Panc1 (cell line): ENCODE data around the gene UMAD1. TPM values are rescaled to one million over a fixed set of nuclear protein-coding genes. Genes with fewer than 3 reads are reported as not detected.

Experiments
- ATAC-seq: fragments of 200-7000 bp; cut with Tn5 transposase; 2 replicates; pipeline ENCODE4 v1.9.1; 2020; ENCODE audit warnings: mild to moderate bottlenecking, moderate library complexity
- BruUV-seq: library from RNA; stranded (reverse); fragments of 400-500 nt; replicated peaks from 2 replicates; lab custom pipeline; 2021; lab: Mats Ljungman, UMichigan
- CTCF ChIA-PET: fragments of 300-600 bp; sonication (Branson Sonifier 250); formaldehyde crosslinking; loops from one replicate; lab custom pipeline; 2022; ENCODE audit warnings: antibody characterized with exemption; lab: Charles Lee
- POLR2A ChIA-PET: fragments of 300-600 bp; sonication (Branson Sonifier 250); formaldehyde crosslinking; loops from one replicate; lab custom pipeline; 2022; ENCODE audit warnings: antibody characterized with exemption; lab: Charles Lee
- DNase-seq: peaks from one replicate; pipeline ENCODE4 v3.0.0-alpha.2; 2010; ENCODE audit warnings: low read depth, low spot score
- H3K27ac ChIP-seq: 2 replicates; pipeline ENCODE4 v1.5.1; 2011; ENCODE audit warnings: mild to moderate bottlenecking, low read length, inconsistent platforms
- H3K27me3 ChIP-seq: fragments of 200-500 bp; sonication (Bioruptor generic); 2 replicates; pipeline ENCODE4 v1.6.0; 2014; ENCODE audit warnings: low read length, inconsistent platforms; ENCODE audit not compliant: control insufficient read depth, insufficient read depth
- H3K36me3 ChIP-seq: fragments of 200-500 bp; sonication (Bioruptor generic); 2 replicates; pipeline ENCODE4 v1.5.1; 2014; ENCODE audit warnings: inconsistent platforms, mild to moderate bottlenecking, low read length, moderate library complexity; ENCODE audit not compliant: control insufficient read depth, insufficient read depth
- H3K4me1 ChIP-seq: 2 replicates; pipeline ENCODE4 v1.5.1; 2011; ENCODE audit warnings: inconsistent platforms, mild to moderate bottlenecking, low read length, moderate library complexity; ENCODE audit not compliant: control insufficient read depth, insufficient read depth
- H3K4me3 ChIP-seq, 2 experiments: 2 replicates each; pipeline ENCODE4 v1.5.1; 2011 to 2012; ENCODE audit warnings: low read depth in 2 of 2, low read length in 2 of 2, mild to moderate bottlenecking in 2 of 2, inconsistent platforms in 1 of 2, moderate library complexity in 1 of 2
- H3K9me3 ChIP-seq: fragments of 200-500 bp; sonication (Bioruptor generic); 2 replicates; pipeline ENCODE4 v1.5.1; 2014; ENCODE audit warnings: low read depth, mild to moderate bottlenecking, inconsistent platforms, low read length, moderate library complexity; ENCODE audit not compliant: control insufficient read depth, insufficient read depth
- CTCF ChIP-seq: fragments of 450-650 bp; IDR thresholded peaks from 2 replicates; pipeline ENCODE4 v1.5.1; 2017; ENCODE audit warnings: mild to moderate bottlenecking
- POLR2AphosphoS5 ChIP-seq: IDR thresholded peaks from 2 replicates; pipeline ENCODE4 v1.6.1; 2012; ENCODE audit warnings: mild to moderate bottlenecking, low read depth, low read length, moderate library complexity
- REST ChIP-seq, 2 experiments: IDR thresholded peaks; 2 replicates each; pipeline ENCODE4 v1.6.1; 2011 to 2012; ENCODE audit warnings: low read depth in 2 of 2, control low read depth in 1 of 2, low read length in 1 of 2, mild to moderate bottlenecking in 1 of 2, moderate library complexity in 1 of 2; ENCODE audit not compliant: insufficient read depth in 1 of 2
- SIN3A ChIP-seq: IDR thresholded peaks from 2 replicates; pipeline ENCODE4 v1.6.1; 2012; ENCODE audit warnings: low read depth, mild to moderate bottlenecking, low read length, moderate library complexity, borderline replicate concordance; ENCODE audit not compliant: insufficient read depth
- TCF7L2 ChIP-seq: IDR thresholded peaks from 2 replicates; pipeline ENCODE4 v1.6.1; 2011; ENCODE audit warnings: mild to moderate bottlenecking, low read depth, low read length, inconsistent platforms
- in situ Hi-C: cut with HindIII; loops from 2 replicates; pipeline ENCODE4 v1.10.0; 2016; ENCODE audit warnings: low sequenced_read_pairs, low pct_unique_long_range_greater_than_20kb
- intact Hi-C: fragments of 100-400 bp; cut with micrococcal nuclease; formaldehyde crosslinking; loops from one replicate; pipeline ENCODE4 v1.10.0; 2022; ENCODE audit not compliant: unreplicated experiment
- total RNA-seq: library from RNA; stranded (reverse); gene quantifications from one replicate; pipeline ENCODE4 v1.2.1, GENCODE V29; 2021; ENCODE audit not compliant: unreplicated experiment

Gene UMAD1
- total RNA-seq, 1 experiment from 2014 or later: 19.9 TPM

GRCh38 chr7:7868572-7868899, 228.0 kb downstream of the UMAD1 start:
- in situ Hi-C loops (no loop called here), intact Hi-C loops (no loop called here)
- Histone ChIP-seq H3K27ac (no peak overlapping the region), H3K4me3 (no peak overlapping the region), H3K9me3 (no peaks in the 10 kb centered on the region), H3K36me3 (no peaks in the 10 kb centered on the region), H3K27me3 (no peaks in the 10 kb centered on the region), H3K4me1 (no peaks in the 10 kb centered on the region)
- ATAC-seq (no peak), DNase-seq (no peak)
- TF ChIP-seq CTCF: no peak
- TF ChIP-seq TCF7L2: no peak
- no TSS peak for BruUV-seq
- ChIA-PET CTCF (no interaction called here), POLR2A (no interaction called here)

GRCh38 chr7:7869036-7869435, 228.5 kb downstream of the UMAD1 start:
- H3K27me3 ChIP-seq: no peaks in the 10 kb centered on the region
- no peaks in the 10 kb centered on the region for H3K4me1 ChIP-seq
- no peak overlapping the region for H3K4me3 ChIP-seq
- no peak for ATAC-seq
- BruUV-seq: no TSS peak
- CTCF ChIA-PET: no interaction called here
- DNase-seq: no peak
- in situ Hi-C loops (no loop called here), intact Hi-C loops (no loop called here)
- H3K27ac ChIP-seq: no peak overlapping the region
- TF ChIP-seq POLR2AphosphoS5: no peak
- TF ChIP-seq TCF7L2: no peak
- no peak for TF ChIP-seq REST (IDR thresholded peaks at IDR 0.05; ENCODE audit: insufficient read depth in 1 of 2, low read depth in 2 of 2, low read length in 1 of 2)
- TF ChIP-seq SIN3A: no peak
- TF ChIP-seq CTCF: no peak
- no peaks in the 10 kb centered on the region for H3K36me3 ChIP-seq
- POLR2A ChIA-PET: no interaction called here
- no peaks in the 10 kb centered on the region for H3K9me3 ChIP-seq
